HUES6 (cell line): ENCODE results near the gene BTN1A1.
A peak's percentile ranks its signal among the peaks of the same experiment; 100 is the strongest.

Experiments
- H3K27ac ChIP-seq: 2 replicates; pipeline ENCODE4 v1.7.0; 2013; ENCODE audit warnings: low read depth, mild to moderate bottlenecking, low read length, inconsistent platforms
- H3K27me3 ChIP-seq: 2 replicates; pipeline ENCODE4 v1.6.1; 2013; ENCODE audit warnings: low read length; ENCODE audit not compliant: control insufficient read depth, insufficient read depth
- H3K36me3 ChIP-seq: 2 replicates; pipeline ENCODE4 v1.6.1; 2013; ENCODE audit warnings: low read length; ENCODE audit not compliant: control insufficient read depth, insufficient read depth
- H3K4me1 ChIP-seq: 2 replicates; pipeline ENCODE4 v1.6.1; 2013; ENCODE audit warnings: low read length; ENCODE audit not compliant: control insufficient read depth, insufficient read depth
- H3K4me3 ChIP-seq: 2 replicates; pipeline ENCODE4 v1.5.1; 2013; ENCODE audit warnings: low read depth, low read length
- H3K9ac ChIP-seq: one replicate; pipeline ENCODE4 v1.6.1; 2013; ENCODE audit warnings: mild to moderate bottlenecking, low read length
- H3K9me3 ChIP-seq: 2 replicates; pipeline ENCODE4 v1.6.1; 2013; ENCODE audit warnings: low read depth, low read length; ENCODE audit not compliant: control insufficient read depth, insufficient read depth

The BTN1A1 gene

DNA sequence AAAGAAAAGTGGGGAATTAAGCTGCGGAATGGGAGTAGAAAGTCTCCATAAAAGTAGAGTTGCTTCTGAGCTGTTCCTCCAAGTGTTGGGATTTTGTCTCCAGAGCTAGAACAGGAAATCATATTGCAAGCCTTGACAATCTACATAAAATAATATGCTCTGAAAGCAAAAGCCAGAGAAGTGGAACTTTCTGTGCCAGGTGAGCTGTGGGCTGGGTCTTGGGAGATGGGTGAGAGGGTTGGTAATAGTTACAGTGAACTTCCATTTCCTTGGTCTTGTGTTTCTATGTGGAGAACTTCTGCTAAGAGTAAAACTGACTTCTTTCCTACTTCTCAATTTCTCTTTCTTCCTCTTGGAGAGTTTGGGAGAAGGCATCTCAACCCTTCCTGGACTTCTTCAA lies 31.8 kb downstream of the BTN1A1 start:
- no peak overlapping the region for H3K4me3 ChIP-seq
- H3K4me1 ChIP-seq = peaks cover 33% of the 10 kb centered on the region
- H3K9me3 ChIP-seq = no peaks in the 10 kb centered on the region
- H3K9ac ChIP-seq = no peak overlapping the region
- H3K27ac ChIP-seq = no peak overlapping the region
- no peaks in the 10 kb centered on the region for H3K36me3 ChIP-seq
- no peaks in the 10 kb centered on the region for H3K27me3 ChIP-seq

DNA sequence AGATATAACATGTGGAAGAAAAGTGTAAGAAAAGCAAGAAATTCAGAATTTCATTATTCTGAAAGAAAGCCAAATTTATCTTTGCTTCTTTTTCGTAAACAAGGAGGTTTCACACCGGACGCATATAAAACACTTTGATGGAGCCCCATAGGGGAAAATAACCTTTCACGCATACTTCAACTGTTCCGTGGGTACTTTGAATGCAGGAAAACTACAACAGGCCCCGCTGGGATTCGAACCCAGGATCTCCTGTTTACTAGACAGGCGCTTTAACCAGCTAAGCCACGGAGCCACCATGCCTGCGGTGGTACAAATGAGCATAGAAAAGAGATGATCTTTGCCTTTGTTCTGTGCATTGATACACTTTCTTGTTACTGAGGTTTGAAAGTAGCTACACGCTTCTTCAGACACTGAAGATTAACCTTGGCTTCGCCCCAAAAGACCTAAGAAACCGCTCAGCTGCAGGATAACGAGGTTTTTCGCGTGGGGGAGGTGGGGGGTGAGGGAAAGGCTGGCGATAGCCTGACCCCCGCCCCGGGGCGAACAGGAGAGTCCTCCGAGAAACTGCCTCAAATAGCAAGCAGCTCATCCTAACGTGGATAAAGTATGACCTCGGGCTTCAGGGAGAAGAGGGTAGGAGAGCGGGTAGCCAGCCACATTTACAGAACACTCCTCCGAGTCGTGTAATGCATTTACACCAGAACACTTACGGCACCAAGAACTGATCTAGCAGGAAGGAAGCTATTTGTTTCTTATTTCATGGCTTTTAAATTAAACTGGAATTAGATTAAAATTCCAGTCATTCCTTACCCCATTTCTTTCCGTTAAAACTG lies 32.8 kb downstream of the BTN1A1 start:
- H3K9ac ChIP-seq = peak overlapping the region; percentile 67
- H3K27me3 ChIP-seq = no peaks in the 10 kb centered on the region
- H3K4me3 ChIP-seq = peak overlapping the region; percentile 80
- H3K9me3 ChIP-seq = no peaks in the 10 kb centered on the region
- H3K36me3 ChIP-seq = no peaks in the 10 kb centered on the region
- no peak overlapping the region for H3K27ac ChIP-seq
- peaks cover 28% of the 10 kb centered on the region for H3K4me1 ChIP-seq

DNA sequence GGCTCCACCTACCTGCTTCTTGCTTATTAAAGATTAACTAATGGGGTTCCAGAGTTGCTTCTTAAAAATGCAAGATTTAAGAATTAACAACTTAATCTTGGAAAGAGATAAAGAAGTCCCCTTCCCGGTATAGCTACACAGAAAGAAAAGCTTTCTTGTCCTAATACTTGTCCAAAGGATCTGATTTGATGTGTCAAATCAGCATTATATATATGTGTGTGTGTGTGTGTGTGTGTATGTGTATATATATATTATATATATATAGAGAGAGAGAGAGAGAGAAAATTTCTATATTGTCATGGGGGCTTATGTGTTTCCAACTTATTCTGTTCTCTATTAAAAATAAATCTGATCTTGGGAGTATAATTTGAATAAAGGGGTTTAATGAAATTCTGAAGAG lies 33.4 kb downstream of the BTN1A1 start:
- Histone ChIP-seq H3K9ac (peak overlapping the region; percentile 67), H3K4me1 (peaks cover 22% of the 10 kb centered on the region), H3K27me3 (no peaks in the 10 kb centered on the region), H3K4me3 (peak overlapping the region; percentile 80), H3K9me3 (no peaks in the 10 kb centered on the region), H3K27ac (no peak overlapping the region), H3K36me3 (no peaks in the 10 kb centered on the region)

DNA sequence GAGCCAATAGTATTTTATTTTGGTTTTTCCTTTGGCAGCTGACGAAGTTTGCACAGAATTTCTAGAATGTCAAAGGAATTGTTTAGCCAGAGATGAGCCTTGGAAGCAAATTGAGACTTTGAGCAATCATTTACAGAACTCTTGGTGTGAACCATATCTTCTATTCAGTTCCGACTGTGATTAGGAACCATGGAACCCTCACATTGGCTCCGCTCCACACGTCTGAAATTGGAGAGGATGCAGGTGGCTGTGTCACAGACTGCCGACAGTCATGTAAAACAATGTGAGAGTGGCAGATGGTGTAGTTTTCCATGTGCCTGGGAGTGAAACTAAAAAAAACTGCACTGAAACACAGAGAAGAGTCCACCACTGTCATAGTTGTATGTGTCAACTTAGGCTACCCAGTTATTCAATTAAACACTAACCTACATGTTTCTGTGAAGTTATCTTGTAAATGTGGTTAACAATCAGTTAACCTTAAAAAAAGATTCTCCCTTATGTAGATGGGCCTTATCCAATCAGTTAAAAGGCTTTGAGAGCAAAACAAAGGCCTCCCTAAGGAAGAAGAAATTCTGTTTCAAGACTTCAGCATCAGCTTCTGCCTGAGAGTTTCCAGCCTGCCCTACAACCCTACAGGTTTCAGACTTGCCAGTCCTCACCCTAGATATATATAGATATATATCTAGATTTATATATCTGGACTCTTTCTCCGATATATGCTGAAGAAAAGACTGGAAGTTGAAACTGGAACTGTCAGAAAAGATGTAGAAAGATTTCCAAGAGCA lies 34.8 kb downstream of the BTN1A1 start:
- no peak overlapping the region for H3K27ac ChIP-seq
- H3K4me1 ChIP-seq = peaks cover 19% of the 10 kb centered on the region
- no peak overlapping the region for H3K4me3 ChIP-seq
- H3K36me3 ChIP-seq = no peaks in the 10 kb centered on the region
- H3K27me3 ChIP-seq = no peaks in the 10 kb centered on the region
- H3K9me3 ChIP-seq = no peaks in the 10 kb centered on the region
- H3K9ac ChIP-seq = no peak overlapping the region

DNA sequence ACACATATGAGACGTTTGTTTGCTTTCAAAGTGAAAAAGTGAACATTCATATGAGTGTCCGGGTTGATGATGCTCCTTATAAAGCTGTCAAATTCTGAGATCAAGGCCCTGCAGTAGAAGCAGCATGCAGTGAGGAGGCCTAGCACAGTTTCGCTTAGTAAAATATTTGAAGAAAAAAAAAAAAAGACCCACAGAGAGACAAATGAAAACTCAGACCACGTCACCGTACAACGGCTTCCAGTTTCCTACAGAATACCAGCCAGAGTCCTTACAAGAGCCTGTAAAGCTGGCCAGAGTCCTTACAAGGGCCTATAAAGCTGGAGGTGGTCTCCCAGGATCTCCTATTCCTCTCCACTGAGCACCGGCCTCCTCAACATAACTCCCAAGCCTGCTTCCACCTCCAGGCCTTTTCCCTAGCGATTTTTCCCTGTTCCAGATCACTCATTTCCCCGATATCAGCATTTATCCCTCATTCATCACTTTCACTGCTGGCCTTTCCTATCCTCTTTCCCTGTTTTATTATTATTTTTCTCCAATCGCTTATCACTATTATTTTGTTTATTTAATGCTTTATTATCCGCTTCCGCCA lies 36.6 kb downstream of the BTN1A1 start:
- Histone ChIP-seq H3K36me3 (no peaks in the 10 kb centered on the region), H3K4me1 (peaks cover 20% of the 10 kb centered on the region), H3K9me3 (no peaks in the 10 kb centered on the region), H3K4me3 (peak overlapping the region; percentile 80), H3K27ac (no peak overlapping the region), H3K27me3 (no peaks in the 10 kb centered on the region), H3K9ac (peak overlapping the region; percentile 62)

DNA sequence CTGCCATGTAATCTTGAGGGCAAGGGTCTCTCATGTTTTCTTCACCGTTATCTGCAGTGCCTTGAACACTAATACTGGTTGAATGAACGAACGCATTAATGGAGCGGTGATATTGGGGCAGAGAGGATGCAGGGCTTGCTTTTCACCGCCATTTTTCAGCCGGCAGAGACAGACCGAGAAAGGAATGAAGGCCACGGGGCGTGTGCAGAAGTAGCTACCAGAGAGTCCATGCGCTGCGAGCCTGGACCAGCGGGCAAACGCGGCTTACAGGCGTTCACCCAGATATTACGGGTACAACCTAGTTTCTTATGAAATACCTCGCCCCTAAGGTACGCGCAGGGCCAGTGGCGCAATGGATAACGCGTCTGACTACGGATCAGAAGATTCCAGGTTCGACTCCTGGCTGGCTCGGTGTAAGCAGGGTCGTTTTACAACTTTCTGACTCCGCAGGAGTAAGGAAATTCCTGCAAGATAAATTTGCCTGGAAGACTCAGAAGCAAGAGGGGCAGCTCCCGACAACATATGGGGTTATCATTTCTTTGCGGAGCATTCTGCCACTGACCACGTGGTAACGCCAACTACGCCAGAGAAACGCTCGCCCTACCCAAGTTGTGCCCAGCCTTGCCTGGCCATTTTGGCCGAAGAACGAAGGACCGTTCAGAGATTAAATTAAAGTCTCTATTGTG lies 37.2 kb downstream of the BTN1A1 start:
- peaks cover 20% of the 10 kb centered on the region for H3K4me1 ChIP-seq
- no peaks in the 10 kb centered on the region for H3K27me3 ChIP-seq

DNA sequence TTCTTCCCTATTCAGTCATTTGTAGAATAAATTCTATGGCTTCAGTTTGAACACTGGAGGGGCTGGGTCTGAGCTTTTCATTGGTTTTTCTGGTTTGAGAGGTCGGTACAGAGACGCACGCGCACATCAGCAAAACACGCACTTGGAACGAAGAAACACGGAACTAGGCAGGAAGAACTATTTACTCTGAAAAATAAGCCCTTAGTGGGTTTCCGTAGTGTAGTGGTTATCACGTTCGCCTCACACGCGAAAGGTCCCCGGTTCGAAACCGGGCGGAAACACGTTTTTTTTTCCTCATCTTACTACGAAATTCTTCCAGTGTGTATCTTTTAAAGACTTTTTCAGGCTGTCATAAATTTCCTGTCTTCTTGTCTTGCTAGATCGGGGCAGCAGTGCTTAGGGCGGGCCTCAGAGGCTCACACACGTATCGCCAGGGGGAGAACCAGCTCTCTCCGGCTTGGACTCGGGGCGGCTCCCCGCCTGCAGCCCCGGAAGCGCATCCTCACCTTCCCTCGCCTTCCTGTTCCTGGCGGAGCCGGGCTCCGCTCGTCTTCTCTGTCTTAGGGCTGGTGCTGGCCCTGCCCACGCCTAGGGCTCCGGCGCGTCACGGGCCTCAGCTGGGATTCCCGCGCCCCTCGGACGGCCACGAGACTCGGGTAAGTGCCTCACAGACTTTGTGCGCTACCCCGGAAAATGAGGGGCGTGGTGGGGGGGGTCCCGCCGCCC lies 37.9 kb downstream of the BTN1A1 start, which contains the start of gene HMGN4:
TSS of gene HMGN4 (plus strand) at position 521 of the 726 bp plus-strand sequence. CDS start 6,841 bp downstream, outside the sequence.
- Histone ChIP-seq H3K4me3 (peak within 1 kb of the TSS; percentile 80), H3K36me3 (peaks cover 6% of the 10 kb centered on the region; the same call in 1 of the 2 replicates), H3K27ac (peak within 1 kb of the TSS; percentile 43; the same call in 1 of the 2 replicates), H3K4me1 (peaks cover 20% of the 10 kb centered on the region), H3K27me3 (no peaks in the 10 kb centered on the region), H3K9ac (peak within 1 kb of the TSS; percentile 81), H3K9me3 (no peaks in the 10 kb centered on the region)

More for the DNA sequence above, 37.2 kb downstream of the BTN1A1 start:
- Histone ChIP-seq H3K4me3 (peak overlapping the region; percentile 80), H3K9me3 (no peaks in the 10 kb centered on the region), H3K9ac (peak overlapping the region; percentile 81), H3K36me3 (no peaks in the 10 kb centered on the region), H3K27ac (peak overlapping the region; percentile 43; the same call in 1 of the 2 replicates)

DNA sequence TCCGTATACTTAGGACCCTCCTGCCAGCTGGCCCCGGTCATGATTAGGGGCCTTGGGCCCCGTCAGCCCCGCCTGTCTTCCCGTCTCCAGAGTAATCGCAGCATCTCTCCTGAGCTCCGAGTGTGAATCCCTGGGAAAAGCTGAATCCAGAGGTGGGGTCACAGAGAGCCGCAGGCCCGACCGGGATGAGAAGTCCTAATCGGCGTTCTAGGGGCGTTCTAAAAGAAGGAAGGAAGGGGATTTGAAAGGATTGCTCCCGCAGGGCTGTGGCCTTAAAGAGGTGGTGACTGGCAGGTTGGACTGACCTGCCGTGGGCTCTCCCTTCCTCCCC lies 38.4 kb downstream of the BTN1A1 start:
- Histone ChIP-seq H3K36me3 (peaks cover 7% of the 10 kb centered on the region; the same call in 1 of the 2 replicates), H3K27me3 (no peaks in the 10 kb centered on the region), H3K9ac (peak overlapping the region; percentile 81), H3K4me3 (peak overlapping the region; percentile 80), H3K27ac (peak overlapping the region; percentile 20; the same call in 1 of the 2 replicates), H3K9me3 (no peaks in the 10 kb centered on the region), H3K4me1 (peaks cover 20% of the 10 kb centered on the region)

DNA sequence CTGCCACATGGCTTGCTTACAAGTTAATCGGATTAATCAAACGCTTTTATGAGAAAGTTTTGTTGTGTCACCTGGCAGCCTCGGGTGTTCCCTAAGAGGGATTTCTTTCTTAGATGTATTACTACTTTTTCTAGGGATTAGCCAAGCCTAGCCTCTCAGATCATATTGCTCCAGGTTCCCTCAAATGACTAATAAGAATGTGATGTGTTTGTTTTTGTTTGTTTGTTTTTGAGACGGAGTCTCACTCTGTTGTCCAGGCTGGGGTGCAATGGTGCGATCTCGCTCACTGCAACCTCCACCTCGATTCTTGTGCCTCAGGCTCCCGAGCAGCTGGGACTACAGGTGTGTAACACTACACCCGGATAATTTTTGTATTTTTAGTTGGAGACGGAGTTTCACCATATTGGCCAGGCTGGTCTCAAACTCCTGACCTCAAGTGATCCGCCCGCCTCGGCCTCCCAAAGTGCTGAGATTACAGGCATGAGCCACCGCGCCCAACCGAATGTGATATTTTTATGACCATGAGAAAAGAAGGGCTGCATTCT lies 39.0 kb downstream of the BTN1A1 start:
- Histone ChIP-seq H3K4me3 (peak overlapping the region; percentile 80), H3K27ac (0 out of 2 replicates have a peak overlapping the region, but pooled peaks have one; percentile 20), H3K27me3 (no peaks in the 10 kb centered on the region), H3K4me1 (peaks cover 20% of the 10 kb centered on the region), H3K36me3 (peaks cover 8% of the 10 kb centered on the region; the same call in 1 of the 2 replicates), H3K9ac (peak overlapping the region; percentile 81), H3K9me3 (no peaks in the 10 kb centered on the region)

DNA sequence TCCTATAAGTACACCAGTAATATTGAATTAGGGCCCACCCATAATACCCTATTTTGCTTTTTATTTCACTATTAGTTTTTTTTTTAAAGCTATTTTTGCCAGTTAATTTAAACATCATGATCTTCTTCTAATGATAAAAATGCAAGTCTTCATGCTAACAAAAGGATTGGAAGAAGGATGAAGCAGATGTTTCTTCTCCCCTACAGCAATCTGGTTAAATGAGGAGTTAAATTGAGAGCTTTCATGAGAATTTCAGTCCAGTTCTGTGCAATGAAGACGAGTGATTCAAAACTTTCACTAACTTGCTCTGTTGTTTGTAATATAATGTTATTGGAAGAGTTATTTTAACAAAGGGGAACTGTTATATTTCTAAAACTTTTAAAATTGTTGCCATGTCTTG lies 41.5 kb downstream of the BTN1A1 start:
- no peak overlapping the region for H3K9ac ChIP-seq
- H3K4me1 ChIP-seq = peaks cover 9% of the 10 kb centered on the region
- H3K36me3 ChIP-seq = peaks cover 31% of the 10 kb centered on the region
- no peaks in the 10 kb centered on the region for H3K9me3 ChIP-seq
- H3K4me3 ChIP-seq = no peak overlapping the region
- H3K27ac ChIP-seq = no peak overlapping the region
- H3K27me3 ChIP-seq = no peaks in the 10 kb centered on the region
